ENCODE results near the gene PALD1. TPM values are rescaled to one million over a fixed set of nuclear protein-coding genes. Genes with fewer than 3 reads are reported as not detected.
A peak's percentile ranks its signal among the peaks of the same experiment; 100 is the strongest.

Gene PALD1
- total and polyA plus RNA-seq, 2 of the 13 experiments (the other 11 are each of a cell fraction or from before 2014, with no cell fraction given) = 0.07 to 0.09 TPM

GRCh38 chr10:70442332-70442988, 36.1 kb upstream of the PALD1 start (continued):
- peak; percentile 58; the same call in 1 of the 2 replicates for TF ChIP-seq THRA (CRISPR knock-in tag; IDR thresholded peaks at IDR 0.05; ENCODE audit: borderline replicate concordance)
- TF ChIP-seq BCL6 (CRISPR knock-in tag; IDR thresholded peaks at IDR 0.05) = peak; percentile 96
- 0 out of 2 replicates have a peak, but pooled peaks have one; percentile 4 for TF ChIP-seq BORCS8-MEF2B (CRISPR knock-in tag; IDR thresholded peaks at IDR 0.05)
- peak; percentile 22 for TF ChIP-seq TEAD3 (CRISPR knock-in tag; optimal IDR thresholded peaks at IDR 0.05; ENCODE audit: borderline replicate concordance)
- peak; percentile 37; the same call in 1 of the 2 replicates for TF ChIP-seq ARID4A (CRISPR knock-in tag; IDR thresholded peaks at IDR 0.05; ENCODE audit: borderline replicate concordance)
- TF ChIP-seq ZNF609 (CRISPR knock-in tag; IDR thresholded peaks at IDR 0.05; ENCODE audit: borderline replicate concordance) = peak; percentile 69
- TF ChIP-seq HNRNPH1 (optimal IDR thresholded peaks at IDR 0.05; ENCODE audit: low read depth, low read length) = no peak
- TF ChIP-seq HDAC2 (CRISPR knock-in tag; IDR thresholded peaks at IDR 0.05) = peak; percentile 34; the same call in 1 of the 2 replicates
- TF ChIP-seq NCOA5 (CRISPR knock-in tag; IDR thresholded peaks at IDR 0.05) = no peak
- TF ChIP-seq ZNF574 (CRISPR knock-in tag; IDR thresholded peaks at IDR 0.05) = peak; percentile 52; the same call in 1 of the 2 replicates
- peak in 1 of 2 experiments; percentile 58; a peak in 1 of 4 replicates for TF ChIP-seq EP300 (IDR thresholded peaks at IDR 0.05; ENCODE audit: low read depth in 2 of 2, low read length in 2 of 2)
- no peak for TF ChIP-seq EP300 (CRISPR knock-in tag; IDR thresholded peaks at IDR 0.05; ENCODE audit: borderline replicate concordance)
- TF ChIP-seq ZEB1 (IDR thresholded peaks at IDR 0.05; ENCODE audit: insufficient replicate concordance, low read depth) = peak; percentile 93
- TF ChIP-seq NFE2 (CRISPR knock-in tag; IDR thresholded peaks at IDR 0.05) = no peak
- TF ChIP-seq ZNF3 (CRISPR knock-in tag; IDR thresholded peaks at IDR 0.05) = no peak
- TF ChIP-seq ZMYM4 (CRISPR knock-in tag; IDR thresholded peaks at IDR 0.05) = 0 out of 2 replicates have a peak, but pooled peaks have one; percentile 29

Measured in HepG2 (cell line).